ENCODE data around the gene PHC2. TPM values are rescaled to one million over a fixed set of nuclear protein-coding genes. Genes with fewer than 3 reads are reported as not detected.

The PHC2 gene
- total and polyA plus RNA-seq, 9 of the 15 experiments (the other 6 are each of a cell fraction or from before 2014, with no cell fraction given) = 3.1 to 67.6 (median 34.6) TPM

DNA sequence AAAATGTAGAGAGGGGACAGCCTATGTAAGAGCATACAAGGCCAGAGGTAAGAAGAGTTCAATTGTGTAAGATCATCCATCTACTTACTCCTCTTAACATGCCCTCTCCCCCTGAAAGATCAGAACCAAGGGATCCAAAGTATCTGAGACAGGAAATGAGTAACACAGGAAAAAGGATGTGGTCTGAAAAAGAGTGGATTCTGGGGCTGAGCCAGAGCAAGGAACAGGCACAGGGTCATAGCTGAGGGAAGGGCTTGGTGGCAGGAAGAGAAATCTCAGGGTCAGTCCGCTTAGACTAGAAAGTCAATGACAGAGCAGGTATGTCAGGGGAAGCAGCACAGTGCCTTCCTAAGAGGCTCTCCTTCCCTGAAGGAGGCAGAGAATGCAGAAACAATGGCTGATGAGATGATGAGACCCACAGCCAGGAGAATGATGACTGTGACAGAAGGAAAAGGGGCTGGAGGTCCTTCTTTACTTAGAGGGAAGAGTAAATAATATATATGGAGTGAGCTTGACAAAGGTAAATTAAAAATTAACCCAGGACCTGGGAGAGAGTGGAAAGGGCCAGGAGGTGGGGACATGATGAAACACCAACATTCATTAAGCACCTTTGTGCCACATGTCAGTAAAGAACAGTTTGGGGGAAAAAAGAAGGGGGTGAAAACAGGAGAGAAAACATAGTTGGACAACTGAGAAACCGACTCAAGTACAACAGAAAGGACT, 83.8 kb downstream of the PHC2 start (continued):
- TF ChIP-seq MEF2A (IDR thresholded peaks at IDR 0.05; ENCODE audit: control insufficient read depth, low read depth, low read length) (no peak), ZNF140 (CRISPR knock-in tag; IDR thresholded peaks at IDR 0.05) (no peak), GTF2E2 (tag; IDR thresholded peaks at IDR 0.05) (peak; percentile 32; the same call in 1 of the 2 replicates), HNRNPL (IDR thresholded peaks at IDR 0.05; ENCODE audit: low read depth, low read length) (no peak), JUND (IDR thresholded peaks at IDR 0.05; ENCODE audit: borderline replicate concordance, low read depth, low read length) (peak; percentile 42; the same call in 1 of the 2 replicates), JUND (tag; IDR thresholded peaks at IDR 0.05; ENCODE audit: borderline replicate concordance, low read depth, low read length) (no peak), EGR1 (conservative IDR thresholded peaks at IDR 0.05) (no peak), CEBPG (CRISPR knock-in tag; IDR thresholded peaks at IDR 0.05) (no peak), CEBPG (tag; conservative IDR thresholded peaks at IDR 0.05 in 1 of 2, IDR thresholded peaks at IDR 0.05 in 1 of 2) (peak in 1 of 2 experiments; percentile 68; a peak in 2 of 4 replicates), E2F1 (CRISPR knock-in tag; IDR thresholded peaks at IDR 0.05) (no peak)
- TF ChIP-seq, protein P1, sequence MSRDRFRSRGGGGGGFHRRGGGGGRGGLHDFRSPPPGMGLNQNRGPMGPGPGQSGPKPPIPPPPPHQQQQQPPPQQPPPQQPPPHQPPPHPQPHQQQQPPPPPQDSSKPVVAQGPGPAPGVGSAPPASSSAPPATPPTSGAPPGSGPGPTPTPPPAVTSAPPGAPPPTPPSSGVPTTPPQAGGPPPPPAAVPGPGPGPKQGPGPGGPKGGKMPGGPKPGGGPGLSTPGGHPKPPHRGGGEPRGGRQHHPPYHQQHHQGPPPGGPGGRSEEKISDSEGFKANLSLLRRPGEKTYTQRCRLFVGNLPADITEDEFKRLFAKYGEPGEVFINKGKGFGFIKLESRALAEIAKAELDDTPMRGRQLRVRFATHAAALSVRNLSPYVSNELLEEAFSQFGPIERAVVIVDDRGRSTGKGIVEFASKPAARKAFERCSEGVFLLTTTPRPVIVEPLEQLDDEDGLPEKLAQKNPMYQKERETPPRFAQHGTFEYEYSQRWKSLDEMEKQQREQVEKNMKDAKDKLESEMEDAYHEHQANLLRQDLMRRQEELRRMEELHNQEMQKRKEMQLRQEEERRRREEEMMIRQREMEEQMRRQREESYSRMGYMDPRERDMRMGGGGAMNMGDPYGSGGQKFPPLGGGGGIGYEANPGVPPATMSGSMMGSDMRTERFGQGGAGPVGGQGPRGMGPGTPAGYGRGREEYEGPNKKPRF (IDR thresholded peaks at IDR 0.05; ENCODE audit: low read depth, low read length) = no peak
- TF ChIP-seq, protein P2, sequence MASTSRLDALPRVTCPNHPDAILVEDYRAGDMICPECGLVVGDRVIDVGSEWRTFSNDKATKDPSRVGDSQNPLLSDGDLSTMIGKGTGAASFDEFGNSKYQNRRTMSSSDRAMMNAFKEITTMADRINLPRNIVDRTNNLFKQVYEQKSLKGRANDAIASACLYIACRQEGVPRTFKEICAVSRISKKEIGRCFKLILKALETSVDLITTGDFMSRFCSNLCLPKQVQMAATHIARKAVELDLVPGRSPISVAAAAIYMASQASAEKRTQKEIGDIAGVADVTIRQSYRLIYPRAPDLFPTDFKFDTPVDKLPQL (IDR thresholded peaks at IDR 0.05; ENCODE audit: extremely low read depth, insufficient read length) = no peak
- TF ChIP-seq, protein P3, sequence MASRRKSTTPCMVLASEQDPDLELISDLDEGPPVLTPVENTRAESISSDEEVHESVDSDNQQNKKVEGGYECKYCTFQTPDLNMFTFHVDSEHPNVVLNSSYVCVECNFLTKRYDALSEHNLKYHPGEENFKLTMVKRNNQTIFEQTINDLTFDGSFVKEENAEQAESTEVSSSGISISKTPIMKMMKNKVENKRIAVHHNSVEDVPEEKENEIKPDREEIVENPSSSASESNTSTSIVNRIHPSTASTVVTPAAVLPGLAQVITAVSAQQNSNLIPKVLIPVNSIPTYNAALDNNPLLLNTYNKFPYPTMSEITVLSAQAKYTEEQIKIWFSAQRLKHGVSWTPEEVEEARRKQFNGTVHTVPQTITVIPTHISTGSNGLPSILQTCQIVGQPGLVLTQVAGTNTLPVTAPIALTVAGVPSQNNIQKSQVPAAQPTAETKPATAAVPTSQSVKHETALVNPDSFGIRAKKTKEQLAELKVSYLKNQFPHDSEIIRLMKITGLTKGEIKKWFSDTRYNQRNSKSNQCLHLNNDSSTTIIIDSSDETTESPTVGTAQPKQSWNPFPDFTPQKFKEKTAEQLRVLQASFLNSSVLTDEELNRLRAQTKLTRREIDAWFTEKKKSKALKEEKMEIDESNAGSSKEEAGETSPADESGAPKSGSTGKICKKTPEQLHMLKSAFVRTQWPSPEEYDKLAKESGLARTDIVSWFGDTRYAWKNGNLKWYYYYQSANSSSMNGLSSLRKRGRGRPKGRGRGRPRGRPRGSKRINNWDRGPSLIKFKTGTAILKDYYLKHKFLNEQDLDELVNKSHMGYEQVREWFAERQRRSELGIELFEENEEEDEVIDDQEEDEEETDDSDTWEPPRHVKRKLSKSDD (conservative IDR thresholded peaks at IDR 0.05; ENCODE audit: low read length) = no peak

All from K562 (cell line).